Activated CD8-positive, alpha-beta memory T cell treated with anti-CD3 and anti-CD28 coated beads, Interleukin-2, amount 50 U/mL, for 1 hour (primary cell): Measurements from ENCODE around the gene HOXB3.

Experiments
- DNase-seq: peaks from one replicate; pipeline ENCODE4 v3.0.0-alpha.2; 2020; ENCODE audit errors: extremely low read depth

Gene HOXB3

GRCh38 chr17:48612456-48612853, 22.4 kb upstream of the HOXB3 start:
- DNase-seq = no peak

DNA sequence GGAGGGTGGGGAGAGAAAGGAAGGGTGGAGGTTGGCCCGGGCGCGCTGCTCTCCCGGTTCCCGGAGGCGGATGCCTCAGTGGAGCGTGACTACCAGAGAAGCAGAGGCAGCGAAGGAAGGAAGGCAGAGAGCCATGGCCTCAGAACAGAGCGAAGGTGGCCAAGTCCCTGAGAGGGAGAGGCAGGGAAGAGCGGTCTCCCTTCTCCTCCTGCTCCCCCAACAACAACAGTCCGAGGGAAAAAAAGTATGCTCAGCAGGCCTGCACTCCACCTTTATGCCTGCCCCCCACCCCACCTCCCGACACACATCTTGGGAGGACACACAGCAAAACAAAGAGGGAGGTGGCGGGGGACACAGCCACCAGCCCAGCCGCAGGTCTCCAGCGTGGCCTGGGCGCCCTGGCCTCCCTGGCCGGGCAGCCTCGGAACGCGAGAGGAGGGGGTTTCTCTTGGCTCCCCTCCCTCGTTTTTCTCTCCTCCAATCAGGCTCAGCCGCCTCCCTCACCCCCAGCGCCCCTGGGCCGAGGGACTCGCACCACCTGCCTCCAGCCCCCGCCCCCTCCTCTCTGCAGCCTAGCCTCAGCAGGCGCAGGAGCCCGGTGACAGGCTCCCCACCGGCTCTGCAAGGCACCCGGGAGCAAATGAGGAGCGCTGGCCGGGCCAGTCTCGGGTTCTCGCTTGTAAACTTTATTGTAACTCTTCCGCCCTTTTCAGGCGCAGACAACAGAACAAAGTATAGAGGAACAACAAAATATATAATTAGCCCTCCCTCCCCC, 21.8 kb upstream of the HOXB3 start:
- DNase-seq = no peak

GRCh38 chr17:48611213-48611612, 21.2 kb upstream of the HOXB3 start:
- DNase-seq = no peak

DNA sequence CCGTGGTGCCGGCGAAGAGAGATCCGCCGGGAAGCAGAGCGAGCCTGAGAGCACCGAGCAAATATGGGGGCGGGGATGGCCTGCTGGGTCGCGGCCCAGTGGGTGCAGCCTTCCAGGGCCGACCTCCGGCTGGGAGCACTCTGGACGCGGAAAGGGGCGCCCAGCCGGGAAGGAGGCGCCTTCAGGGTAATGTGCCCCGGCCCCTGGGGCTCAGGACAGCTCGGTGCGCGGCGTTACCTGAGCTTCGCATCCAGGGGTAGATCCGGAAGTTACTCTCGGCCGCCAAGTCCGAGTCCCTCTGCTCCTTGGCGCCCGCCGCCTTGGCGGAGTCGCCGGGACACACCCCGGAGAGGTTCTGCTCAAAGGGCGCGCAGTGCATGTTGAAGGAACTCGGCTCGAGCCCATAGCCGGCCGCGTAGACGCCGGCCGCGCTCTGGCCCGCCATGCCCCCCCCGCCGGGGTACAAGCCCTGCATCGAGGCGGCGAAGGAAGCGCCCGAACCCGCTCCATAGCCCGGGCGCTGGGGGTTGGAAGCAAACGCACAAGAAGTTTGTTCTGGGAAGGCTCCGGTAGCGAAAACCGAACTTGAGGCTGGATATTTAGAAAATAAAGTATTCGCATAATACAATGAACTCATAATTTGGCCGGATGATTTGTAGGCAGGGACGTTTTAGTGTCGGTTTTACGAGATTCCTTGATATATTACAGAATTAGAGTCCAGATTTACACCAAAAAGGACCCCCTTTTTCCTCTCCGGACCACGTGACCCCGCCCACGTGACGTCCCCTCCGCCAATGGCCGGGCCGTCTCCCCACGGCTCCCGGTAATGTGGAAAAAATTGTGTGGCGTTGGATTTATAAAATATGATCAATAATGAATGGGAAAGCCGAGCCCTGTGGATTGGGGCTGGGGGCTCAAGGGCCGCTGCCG, 20.5 kb upstream of the HOXB3 start, which contains the start of gene HOXB7:
Gene HOXB7, minus strand, starts transcription at position 736 of the 930 bp plus-strand sequence. Its CDS starts 99 bp downstream, at position 637.
- DNase-seq = no peak

DNA sequence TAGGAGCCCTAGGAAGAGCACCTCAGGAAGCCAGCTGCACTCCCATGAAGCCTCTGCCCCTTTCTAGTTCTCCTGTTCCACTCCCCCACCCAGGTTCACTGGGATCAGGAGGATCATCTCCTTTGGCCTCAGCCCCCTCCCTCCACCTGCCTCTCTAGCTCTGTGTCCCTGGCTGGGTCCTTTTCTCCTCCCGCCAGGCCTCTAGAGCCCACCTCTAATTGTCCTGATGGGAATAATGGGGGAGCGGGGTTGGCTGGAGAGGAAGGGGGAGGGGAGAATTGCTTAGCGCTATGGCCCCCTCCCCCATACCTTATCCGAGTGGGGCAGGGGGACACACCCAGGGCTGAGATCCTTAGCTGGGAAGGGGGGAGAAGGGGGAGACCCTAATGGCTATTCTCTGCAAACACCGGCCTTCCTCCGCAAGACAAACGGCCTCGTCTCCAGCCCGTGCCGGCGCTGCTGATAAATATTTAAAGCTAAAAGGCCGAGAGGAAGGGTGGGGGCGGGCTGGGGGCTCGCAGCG, 19.8 kb upstream of the HOXB3 start:
- no peak for DNase-seq

DNA sequence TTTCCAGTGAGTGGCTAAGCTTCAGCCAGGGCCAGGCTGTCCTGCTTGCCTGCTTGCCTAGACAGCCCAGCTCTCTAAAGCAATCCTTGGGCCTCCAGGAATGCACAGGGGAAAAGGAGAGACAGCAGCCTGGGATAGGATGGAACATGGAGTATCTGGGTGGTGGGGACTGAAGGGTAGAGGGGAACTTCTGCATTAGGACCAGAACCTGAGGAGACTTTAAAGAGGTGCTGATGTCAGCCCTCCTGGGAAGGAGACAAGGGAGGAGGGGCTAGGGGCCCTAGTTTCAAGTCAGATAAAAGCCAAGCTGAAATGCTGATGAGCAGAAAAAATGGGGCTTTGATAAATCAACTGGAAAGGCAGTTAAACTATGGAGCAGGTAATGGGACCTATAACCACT, 19.0 kb upstream of the HOXB3 start:
- DNase-seq = no peak

- no peak for DNase-seq
Measured at GRCh38 chr17:48608494-48608834, 18.4 kb upstream of the HOXB3 start.

DNA sequence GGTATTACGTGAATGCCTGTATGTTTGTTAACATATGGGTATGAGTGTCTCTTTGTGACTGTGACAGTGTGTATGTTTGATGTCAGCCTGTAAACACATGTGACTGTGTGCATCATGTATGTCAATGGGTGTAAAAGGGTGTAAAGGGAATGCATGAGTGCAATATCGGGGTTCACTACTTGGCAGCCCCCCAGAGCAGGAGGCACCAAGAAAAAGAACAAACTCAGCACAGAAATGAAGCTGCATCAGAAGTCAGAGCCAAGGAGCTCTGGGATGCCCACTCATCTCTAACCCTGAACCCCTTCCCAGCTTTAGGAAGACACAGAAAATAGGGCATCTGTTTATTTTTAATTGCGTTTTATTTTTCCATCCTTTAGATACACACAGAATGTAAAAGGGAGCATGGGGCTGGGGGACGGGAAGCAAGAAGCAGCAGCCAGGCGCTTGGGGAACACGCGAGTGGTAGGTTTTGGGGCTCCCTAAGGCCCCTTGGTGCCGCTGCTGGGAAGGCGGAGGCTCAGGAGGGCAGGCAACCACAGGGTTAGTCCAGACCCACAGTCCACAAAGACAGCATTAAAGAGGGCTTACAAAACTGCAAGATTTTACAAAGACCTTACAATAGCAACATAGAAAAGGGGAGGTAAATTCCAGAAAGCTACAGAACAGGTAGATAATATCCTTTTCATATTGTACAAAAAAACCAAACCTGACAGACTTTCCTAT, 17.0 kb upstream of the HOXB3 start:
- no peak for DNase-seq

- no peak for DNase-seq
Measured at GRCh38 chr17:48605991-48606891, 16.2 kb upstream of the HOXB3 start.

GRCh38 chr17:48605409-48605919, 15.4 kb upstream of the HOXB3 start:
- DNase-seq = no peak

DNA sequence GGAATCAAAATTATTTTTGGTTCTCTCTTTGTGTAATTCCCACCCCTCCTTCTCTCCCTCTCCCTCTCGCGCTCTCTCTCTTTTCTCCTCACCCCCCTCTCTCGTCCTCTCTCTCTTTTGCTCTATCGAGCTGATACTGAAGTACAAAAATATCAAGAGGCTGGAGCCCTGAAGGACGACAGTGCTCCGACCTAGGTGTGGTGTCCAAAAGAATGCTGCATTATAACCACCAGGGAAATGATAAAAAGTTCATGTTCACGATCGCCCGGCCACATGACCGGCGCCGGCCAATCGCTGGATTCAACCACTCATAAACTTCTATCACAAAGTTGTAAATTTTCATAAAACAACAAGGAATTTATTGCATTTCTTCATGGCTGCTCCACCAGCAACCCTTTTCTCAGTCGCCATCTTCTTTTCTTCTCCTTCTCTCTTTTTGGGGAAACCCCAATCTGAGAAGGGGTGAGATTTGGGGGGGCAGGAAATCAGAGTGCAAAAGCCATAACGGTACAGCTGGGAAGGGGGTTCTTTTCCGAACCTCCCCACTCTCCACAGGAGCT, 14.8 kb upstream of the HOXB3 start, which contains the start of gene HOXB6:
Gene HOXB6, minus strand, starts transcription at position 217 of the 560 bp plus-strand sequence. CDS start 6,836 bp downstream, outside the sequence.
- DNase-seq = no peak

- no peak for DNase-seq
Measured at GRCh38 chr17:48603959-48604769, 14.1 kb upstream of the HOXB3 start.

DNA sequence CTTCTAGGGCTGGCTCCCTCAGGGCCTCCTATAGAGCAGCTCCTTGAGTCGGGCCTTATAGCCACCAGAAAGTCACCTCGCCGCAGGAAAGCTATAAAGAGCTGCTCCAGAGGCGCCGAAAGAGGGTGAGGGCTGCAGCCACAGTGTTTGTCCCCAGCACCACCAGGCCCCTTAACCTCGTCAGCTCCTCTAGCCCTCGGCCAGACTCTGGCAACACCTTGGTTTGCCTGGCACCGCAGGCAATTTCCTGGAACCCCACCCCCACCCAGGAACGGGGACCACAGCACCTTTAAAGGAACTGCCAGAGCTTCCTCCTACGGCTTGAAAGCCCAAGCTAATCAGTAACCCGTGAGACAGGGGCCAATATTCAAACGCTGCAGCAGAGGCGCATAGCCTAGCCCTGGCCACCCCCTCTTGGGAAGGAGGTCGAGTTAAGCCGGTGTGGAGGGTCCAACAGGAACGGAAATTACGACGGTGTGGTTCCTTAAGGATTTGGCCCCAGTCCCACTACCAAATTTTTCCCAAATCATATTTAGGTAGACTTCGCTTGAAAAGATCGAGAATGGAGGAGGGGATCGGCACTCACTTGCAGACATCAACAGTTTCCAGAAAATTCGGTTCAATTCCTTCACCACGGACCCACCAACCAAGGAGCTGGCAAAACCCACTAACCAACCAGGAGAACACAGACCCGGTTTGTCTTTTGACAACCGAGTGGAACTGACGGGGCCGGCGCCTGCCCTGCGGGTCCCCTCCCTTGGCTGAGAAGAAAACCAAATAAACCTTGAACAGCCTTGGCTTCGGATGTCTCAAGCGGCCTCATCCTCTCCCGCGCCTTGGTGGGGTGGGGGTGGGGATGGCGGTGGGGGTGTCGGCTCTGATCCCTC, 11.7 kb upstream of the HOXB3 start:
- DNase-seq = no peak

GRCh38 chr17:48601207-48601538, 11.1 kb upstream of the HOXB3 start:
- no peak for DNase-seq

DNA sequence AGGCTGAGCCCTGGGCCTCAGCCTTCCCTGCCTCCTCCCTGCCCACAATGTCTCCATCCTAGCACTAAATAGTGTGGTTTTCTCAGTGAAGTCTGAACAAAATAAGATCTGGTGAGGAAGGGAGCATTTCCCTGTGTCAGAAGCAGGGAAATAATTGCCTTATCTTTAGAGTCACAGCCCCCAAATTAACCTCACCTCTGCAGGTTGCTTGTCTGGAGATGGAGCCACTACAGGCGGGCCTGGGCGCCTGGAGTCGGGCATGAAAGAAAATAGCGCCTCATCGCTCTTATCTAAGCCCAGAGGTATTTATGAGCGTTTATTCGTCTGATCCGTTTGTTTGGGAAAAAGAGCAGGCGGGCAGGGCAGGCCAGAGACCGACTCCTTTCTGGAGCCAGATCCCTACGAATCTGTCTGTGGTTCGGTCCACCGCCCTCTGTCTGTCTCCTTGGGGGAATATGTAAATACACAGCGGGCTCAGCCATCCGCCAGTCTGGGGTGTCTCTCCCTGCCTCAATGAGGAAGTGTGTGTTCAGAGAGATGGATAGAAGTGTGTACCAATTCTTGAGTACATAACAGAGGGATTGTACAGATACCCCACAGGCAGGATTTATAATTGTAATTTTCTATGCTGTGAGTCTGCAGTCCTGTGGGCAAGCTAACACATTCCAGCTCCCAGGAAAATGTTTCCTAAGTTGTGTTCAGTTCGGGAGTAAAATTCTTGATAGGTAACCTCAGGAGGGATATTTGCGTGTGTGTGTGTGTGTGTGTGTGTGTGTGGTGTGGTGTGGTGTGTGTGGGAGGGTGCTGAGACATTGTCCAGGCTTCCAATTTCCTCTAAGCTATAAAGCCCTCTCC, 10.4 kb upstream of the HOXB3 start:
- DNase-seq = no peak

- DNase-seq = no peak
Measured at GRCh38 chr17:48599354-48599753, 9.3 kb upstream of the HOXB3 start.

- DNase-seq = no peak
Measured at GRCh38 chr17:48598736-48599135, 8.7 kb upstream of the HOXB3 start.
